LNCAP (cell line): ENCODE data around the gene CMSS1.

Experiments
- TF ChIP-seq, protein P1 (sequence below): fragments of 450-650 bp; IDR thresholded peaks from 2 replicates; pipeline ENCODE4 v1.5.1; 2017; ENCODE audit warnings: mild to moderate bottlenecking

Gene CMSS1

DNA sequence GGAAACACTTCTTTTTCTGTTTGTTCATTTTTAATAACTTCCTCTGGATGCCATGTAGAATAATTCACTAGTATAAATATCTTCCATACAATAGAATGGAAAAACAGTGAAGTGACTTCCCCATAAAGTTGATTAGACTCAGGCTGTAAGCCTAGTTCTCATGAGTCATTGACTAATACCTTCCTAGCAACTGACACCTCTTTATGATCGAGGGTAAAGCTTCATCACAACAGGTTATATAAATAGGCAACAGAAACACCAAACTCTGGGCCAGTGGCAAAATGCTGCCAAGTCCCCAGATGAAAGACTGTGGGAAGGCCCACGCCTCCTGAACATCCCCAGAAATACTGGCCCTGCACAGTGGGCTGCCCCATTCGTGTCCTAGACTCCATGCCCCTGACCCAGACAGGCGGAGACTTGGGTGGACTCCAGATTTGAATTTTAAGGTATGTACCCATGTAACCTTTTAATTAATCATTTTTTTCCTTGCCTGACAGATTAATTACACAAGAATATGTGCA is 371.8 kb downstream of the CMSS1 start:
- TF ChIP-seq, protein P1, sequence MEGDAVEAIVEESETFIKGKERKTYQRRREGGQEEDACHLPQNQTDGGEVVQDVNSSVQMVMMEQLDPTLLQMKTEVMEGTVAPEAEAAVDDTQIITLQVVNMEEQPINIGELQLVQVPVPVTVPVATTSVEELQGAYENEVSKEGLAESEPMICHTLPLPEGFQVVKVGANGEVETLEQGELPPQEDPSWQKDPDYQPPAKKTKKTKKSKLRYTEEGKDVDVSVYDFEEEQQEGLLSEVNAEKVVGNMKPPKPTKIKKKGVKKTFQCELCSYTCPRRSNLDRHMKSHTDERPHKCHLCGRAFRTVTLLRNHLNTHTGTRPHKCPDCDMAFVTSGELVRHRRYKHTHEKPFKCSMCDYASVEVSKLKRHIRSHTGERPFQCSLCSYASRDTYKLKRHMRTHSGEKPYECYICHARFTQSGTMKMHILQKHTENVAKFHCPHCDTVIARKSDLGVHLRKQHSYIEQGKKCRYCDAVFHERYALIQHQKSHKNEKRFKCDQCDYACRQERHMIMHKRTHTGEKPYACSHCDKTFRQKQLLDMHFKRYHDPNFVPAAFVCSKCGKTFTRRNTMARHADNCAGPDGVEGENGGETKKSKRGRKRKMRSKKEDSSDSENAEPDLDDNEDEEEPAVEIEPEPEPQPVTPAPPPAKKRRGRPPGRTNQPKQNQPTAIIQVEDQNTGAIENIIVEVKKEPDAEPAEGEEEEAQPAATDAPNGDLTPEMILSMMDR: no peak

- TF ChIP-seq, protein P1: no peak
Observed at GRCh38 chr3:100195375-100195774, 377.7 kb downstream of the CMSS1 start.

DNA sequence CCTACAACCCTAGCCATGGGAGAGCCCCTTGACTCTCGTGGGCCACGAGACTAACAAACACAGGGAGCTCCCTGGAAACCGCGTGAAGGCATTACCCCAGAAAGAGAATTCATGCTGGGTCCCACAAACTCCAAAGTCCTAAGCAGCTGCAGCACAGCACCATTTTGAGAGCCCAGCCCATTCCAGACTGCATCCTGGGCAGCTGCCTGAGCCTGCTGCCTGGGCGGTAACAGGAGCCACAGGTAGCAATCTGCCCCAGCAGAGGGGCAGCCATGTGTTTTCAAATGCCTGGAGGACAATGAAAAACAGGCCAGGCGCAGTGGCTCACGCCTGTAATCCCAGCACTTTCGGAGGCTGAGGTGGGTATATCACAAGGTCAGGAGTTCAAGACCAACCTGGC is 380.2 kb downstream of the CMSS1 start:
- TF ChIP-seq, protein P1: no peak

DNA sequence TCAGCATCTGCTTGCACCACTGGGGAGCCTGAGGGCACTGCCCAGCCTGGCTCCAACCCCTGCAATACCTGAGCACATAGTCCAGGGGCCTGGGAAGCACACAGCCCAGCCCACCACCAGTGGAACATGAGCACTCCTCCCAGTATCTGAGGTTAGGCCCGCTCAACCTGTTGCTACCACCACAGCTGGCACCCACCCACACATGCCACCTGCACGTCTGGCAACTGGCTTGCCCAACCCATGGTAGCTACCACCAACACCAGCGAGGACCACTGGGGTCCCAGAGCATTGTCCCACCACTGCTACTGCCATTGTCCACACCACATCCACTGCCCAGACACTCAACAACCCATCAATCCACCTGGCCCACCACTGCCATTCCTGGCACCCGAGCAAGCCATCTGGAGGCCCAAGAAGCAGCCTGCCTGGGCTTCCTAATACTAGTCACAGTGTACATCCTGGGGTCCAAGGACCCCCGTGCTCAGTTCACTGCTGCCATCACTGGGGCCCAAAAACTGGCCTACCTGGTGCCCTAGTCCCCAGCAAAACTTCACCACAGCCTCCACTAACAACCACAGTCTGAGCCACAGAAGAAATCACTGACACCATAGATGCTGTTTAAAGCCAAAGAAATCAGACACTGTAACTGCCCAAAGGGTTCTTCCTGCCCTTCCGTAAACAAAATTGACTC is 381.1 kb downstream of the CMSS1 start:
- TF ChIP-seq, protein P1: no peak

DNA sequence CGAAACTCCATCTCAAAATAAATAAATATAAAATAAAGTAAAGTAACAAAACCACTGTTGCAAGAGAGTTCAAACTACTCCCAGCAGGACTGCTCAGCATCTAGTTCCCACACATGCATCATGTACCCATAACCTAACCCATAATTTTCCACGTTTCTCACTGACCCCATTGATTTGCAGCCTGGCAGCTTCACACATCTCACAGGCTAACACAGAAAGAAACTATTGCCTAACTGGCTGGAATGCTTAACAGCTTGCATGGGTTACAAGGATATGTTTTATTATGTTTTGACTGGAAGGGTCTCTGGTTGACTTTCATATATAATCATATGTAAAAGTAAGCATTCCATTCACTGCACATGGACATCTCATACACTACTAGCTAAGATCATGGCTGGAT is 387.5 kb downstream of the CMSS1 start:
- TF ChIP-seq, protein P1: no peak

DNA sequence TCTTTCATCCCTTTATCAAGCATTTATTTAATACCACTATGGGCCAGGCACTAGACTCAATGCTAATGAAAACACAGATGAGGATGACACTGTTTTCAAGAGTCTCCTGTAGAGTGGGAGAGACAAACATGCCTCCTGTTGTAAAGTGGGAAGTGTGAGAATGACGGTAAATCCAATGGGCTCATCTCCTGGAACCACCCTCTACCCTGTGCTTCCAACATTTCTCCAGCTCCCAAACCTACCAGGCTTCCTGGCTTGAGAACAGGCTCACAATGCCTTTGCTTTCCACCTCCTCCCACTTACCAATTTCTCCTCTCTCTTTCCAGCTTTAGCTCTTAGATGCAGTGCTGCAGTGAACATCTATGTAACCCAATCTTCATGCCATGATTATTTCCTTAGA is 389.0 kb downstream of the CMSS1 start:
- TF ChIP-seq, protein P1: no peak

DNA sequence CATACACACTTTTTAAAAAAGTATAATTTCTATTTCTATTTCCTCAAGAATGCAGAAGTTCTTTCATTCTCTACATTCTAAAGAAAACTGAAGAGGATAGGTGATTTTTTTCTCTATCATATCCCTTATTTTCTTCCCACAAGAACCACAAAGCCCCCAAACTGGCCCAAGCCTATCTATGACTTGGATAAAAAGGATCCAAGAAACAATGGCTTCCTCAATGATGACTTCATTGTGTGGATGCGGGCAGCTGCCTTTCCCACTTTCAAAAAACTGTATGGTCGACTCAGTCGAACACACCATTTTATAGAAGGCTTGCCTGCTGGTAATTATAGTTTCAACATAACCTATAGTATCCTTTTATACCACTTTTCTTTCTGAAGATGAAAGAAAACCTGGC is 390.2 kb downstream of the CMSS1 start:
- TF ChIP-seq, protein P1: no peak

GRCh38 chr3:100209169-100209568 is 391.5 kb downstream of the CMSS1 start:
- TF ChIP-seq, protein P1: no peak
